WTC11 (cell line): ENCODE results near the gene CEP192. TPM values are rescaled to one million over a fixed set of nuclear protein-coding genes. Genes with fewer than 3 reads are reported as not detected.

Experiments used
- ATAC-seq: fragments of 200-7000 bp; cut with Tn5 transposase; 2 replicates; pipeline ENCODE4 v1.10.0; 2021; ENCODE audit warnings: mild to moderate bottlenecking, moderate library complexity
- CTCF ChIA-PET: fragments of 300-600 bp; sonication (Branson Sonifier 250); formaldehyde crosslinking; loops from one replicate; lab custom pipeline; 2021; ENCODE audit warnings: antibody characterized with exemption; lab: Charles Lee
- POLR2A ChIA-PET: fragments of 350-600 bp; sonication (Branson Sonifier 250); formaldehyde crosslinking; loops from one replicate; lab custom pipeline; 2021; ENCODE audit warnings: antibody characterized with exemption; lab: Charles Lee
- DNase-seq: peaks from one replicate; pipeline ENCODE4 v3.0.0; 2021; ENCODE audit warnings: low spot score
- H3K27ac Mint-ChIP-seq: 2 replicates; pipeline ENCODE4 v1.8.0; 2021; ENCODE audit warnings: mixed read lengths
- H3K27me3 Mint-ChIP-seq: 2 replicates; pipeline ENCODE4 v1.8.0; 2021; ENCODE audit warnings: low read depth, mild to moderate bottlenecking, moderate library complexity, mixed read lengths
- H3K36me3 Mint-ChIP-seq: 2 replicates; pipeline ENCODE4 v1.8.0; 2021; ENCODE audit warnings: mixed read lengths
- H3K4me1 Mint-ChIP-seq: 2 replicates; pipeline ENCODE4 v1.8.0; 2022; ENCODE audit warnings: mixed read lengths
- H3K4me3 Mint-ChIP-seq: 2 replicates; pipeline ENCODE4 v1.8.0; 2021; ENCODE audit warnings: mild to moderate bottlenecking, moderate library complexity, mixed read lengths
- H3K9me3 Mint-ChIP-seq: 2 replicates; pipeline ENCODE4 v1.8.0; 2021; ENCODE audit warnings: mixed read lengths
- ARID4B ChIP-seq: sonication (generic); formaldehyde crosslinking; IDR thresholded peaks from 2 replicates; pipeline ENCODE4 v1.8.0; 2023; ENCODE audit warnings: missing genetic modification reagents, mild to moderate bottlenecking, borderline replicate concordance
- CDX4 ChIP-seq: fragments of 250-450 bp; sonication (Bioruptor Pico); IDR thresholded peaks from 2 replicates; pipeline ENCODE4 v1.9.0; 2021; ENCODE audit warnings: moderate library complexity, mild to moderate bottlenecking, inconsistent platforms, borderline replicate concordance
- CREB1 ChIP-seq: sonication (generic); formaldehyde crosslinking; IDR thresholded peaks from 2 replicates; pipeline ENCODE4 v1.8.0; 2023; ENCODE audit warnings: mild to moderate bottlenecking, missing genetic modification reagents
- CTCF ChIP-seq: fragments of 200-600 bp; IDR thresholded peaks from 2 replicates; pipeline ENCODE4 v1.8.0; 2022; ENCODE audit warnings: antibody characterized with exemption
- E2F5 ChIP-seq: sonication (generic); formaldehyde crosslinking; IDR thresholded peaks from 2 replicates; pipeline ENCODE4 v1.8.1; 2022; ENCODE audit warnings: mild to moderate bottlenecking, moderate library complexity, missing genetic modification reagents
- EMX1 ChIP-seq: fragments of 250-450 bp; sonication (Bioruptor Pico); IDR thresholded peaks from 2 replicates; pipeline ENCODE4 v1.8.0; 2021; ENCODE audit warnings: mild to moderate bottlenecking
- ERG ChIP-seq: fragments of 250-450 bp; sonication (Bioruptor Pico); IDR thresholded peaks from 2 replicates; pipeline ENCODE4 v1.8.0; 2021; ENCODE audit warnings: mild to moderate bottlenecking
- FOXP4 ChIP-seq: sonication (generic); formaldehyde crosslinking; IDR thresholded peaks from 2 replicates; pipeline ENCODE4 v1.8.0; 2022; ENCODE audit warnings: mild to moderate bottlenecking, missing genetic modification reagents
- KAT7 ChIP-seq: sonication (generic); formaldehyde crosslinking; IDR thresholded peaks from 2 replicates; pipeline ENCODE4 v1.8.1; 2023; ENCODE audit warnings: missing genetic modification reagents, mild to moderate bottlenecking, borderline replicate concordance
- MAX ChIP-seq: sonication (generic); formaldehyde crosslinking; IDR thresholded peaks from 2 replicates; pipeline ENCODE4 v1.8.0; 2022; ENCODE audit warnings: mild to moderate bottlenecking, missing genetic modification reagents
- MLX ChIP-seq: sonication (generic); formaldehyde crosslinking; IDR thresholded peaks from 2 replicates; pipeline ENCODE4 v1.8.1; 2023; ENCODE audit warnings: mild to moderate bottlenecking, missing genetic modification reagents, moderate library complexity
- MYBL2 ChIP-seq: sonication (generic); formaldehyde crosslinking; IDR thresholded peaks from 2 replicates; pipeline ENCODE4 v1.8.1; 2023; ENCODE audit warnings: mild to moderate bottlenecking, moderate library complexity, missing genetic modification reagents
- NFE2L1 ChIP-seq: sonication (generic); formaldehyde crosslinking; IDR thresholded peaks from 2 replicates; pipeline ENCODE4 v1.8.1; 2023; ENCODE audit warnings: missing genetic modification reagents
- NFYB ChIP-seq: sonication (generic); formaldehyde crosslinking; conservative IDR thresholded peaks from 2 replicates; pipeline ENCODE4 v1.8.0; 2022; ENCODE audit warnings: low read depth, missing genetic modification reagents
- NR2C2 ChIP-seq: sonication (generic); formaldehyde crosslinking; IDR thresholded peaks from 2 replicates; pipeline ENCODE4 v1.8.0; 2022; ENCODE audit warnings: mild to moderate bottlenecking, missing genetic modification reagents
- RORB ChIP-seq: fragments of 250-450 bp; sonication (Bioruptor Pico); IDR thresholded peaks from 2 replicates; pipeline ENCODE4 v1.9.0; 2021; ENCODE audit warnings: mild to moderate bottlenecking
- USF2 ChIP-seq: sonication (generic); formaldehyde crosslinking; IDR thresholded peaks from 2 replicates; pipeline ENCODE4 v1.8.1; 2023; ENCODE audit warnings: mild to moderate bottlenecking, missing genetic modification reagents, moderate library complexity
- ZBTB21 ChIP-seq: sonication (generic); formaldehyde crosslinking; IDR thresholded peaks from 2 replicates; pipeline ENCODE4 v1.8.1; 2023; ENCODE audit warnings: mild to moderate bottlenecking, missing genetic modification reagents, borderline replicate concordance
- ZNF232 ChIP-seq: sonication (generic); formaldehyde crosslinking; IDR thresholded peaks from 2 replicates; pipeline ENCODE4 v1.8.0; 2022; ENCODE audit warnings: mild to moderate bottlenecking, missing genetic modification reagents
- ZNF317 ChIP-seq: sonication (generic); formaldehyde crosslinking; IDR thresholded peaks from 2 replicates; pipeline ENCODE4 v1.8.1; 2023; ENCODE audit warnings: low read depth, mild to moderate bottlenecking, moderate library complexity, missing genetic modification reagents, borderline replicate concordance
- total RNA-seq: library from RNA; stranded (reverse); gene quantifications from 3 replicates; pipeline ENCODE4 v1.2.3, GENCODE V29; 2021

Gene CEP192
- total RNA-seq, 1 experiment from 2014 or later, result 25.4 TPM

- TF ChIP-seq CTCF (no peak), ERG (CRISPR knock-in tag) (no peak), MAX (no peak), MYBL2 (CRISPR knock-in tag) (no peak), KAT7 (no peak), FOXP4 (CRISPR knock-in tag) (no peak)
Observed at GRCh38 chr18:12973562-12974213, 17.5 kb upstream of the CEP192 start (continued).

- CTCF ChIA-PET, result interaction anchor here (0.9 kb wide), 1 partner anchor 249 kb away, joined by 3 read pairs; no protein-coding TSS in a partner anchor
- ATAC-seq (no peak), DNase-seq (no peak)
- peaks cover 11% of the 10 kb centered on the region for H3K9me3 Mint-ChIP-seq
- POLR2A ChIA-PET, result no interaction called here
- H3K27me3 Mint-ChIP-seq, result no peaks in the 10 kb centered on the region
- H3K4me3 Mint-ChIP-seq, result no peak overlapping the region
- no peaks in the 10 kb centered on the region for H3K4me1 Mint-ChIP-seq
- peaks cover 73% of the 10 kb centered on the region for H3K36me3 Mint-ChIP-seq
- no peak overlapping the region for H3K27ac Mint-ChIP-seq
- TF ChIP-seq NFE2L1 (CRISPR knock-in tag) (no peak), CREB1 (no peak), MYBL2 (CRISPR knock-in tag) (no peak), ARID4B (CRISPR knock-in tag) (no peak), MLX (CRISPR knock-in tag) (no peak), FOXP4 (CRISPR knock-in tag) (no peak), ZNF317 (CRISPR knock-in tag) (no peak), USF2 (CRISPR knock-in tag) (no peak), CDX4 (CRISPR knock-in tag) (no peak), EMX1 (CRISPR knock-in tag) (no peak), ZBTB21 (CRISPR knock-in tag) (no peak), NFYB (CRISPR knock-in tag) (no peak), E2F5 (no peak), RORB (CRISPR knock-in tag) (no peak), NR2C2 (CRISPR knock-in tag) (no peak), ZNF232 (CRISPR knock-in tag) (no peak)
Observed at GRCh38 chr18:12975488-12975887, 15.7 kb upstream of the CEP192 start.
